Neural cell (in vitro differentiated cells): Measurements from ENCODE around the gene ZBTB14. TPM values are rescaled to one million over a fixed set of nuclear protein-coding genes. Genes with fewer than 3 reads are reported as not detected.

Source experiments
- H2AFZ ChIP-seq: fragments of 200-600, 300-800 bp; sonication (generic), shearing (Covaris generic); 2 replicates; pipeline ENCODE4 v1.6.0; 2014; ENCODE audit warnings: low read depth, mild to moderate bottlenecking, antibody characterized with exemption, low read length, moderate library complexity
- H3F3A ChIP-seq: fragments of 200-600 bp; shearing (Covaris generic); 2 replicates; pipeline ENCODE4 v1.6.1; 2016; ENCODE audit warnings: mild to moderate bottlenecking, moderate library complexity, mixed read lengths, antibody characterized with exemption, low read length; ENCODE audit not compliant: insufficient read depth, poor library complexity, severe bottlenecking
- H3K27ac ChIP-seq: fragments of 200-600, 300-800 bp; sonication (generic), shearing (Covaris generic); 2 replicates; pipeline ENCODE4 v1.5.1; 2014; ENCODE audit warnings: mild to moderate bottlenecking, low read length, moderate library complexity
- H3K27me3 ChIP-seq: fragments of 300-800, 200-600 bp; sonication (generic), shearing (Covaris generic); 2 replicates; pipeline ENCODE4 v1.6.0; 2014; ENCODE audit warnings: mild to moderate bottlenecking, low read depth, low read length, moderate library complexity; ENCODE audit not compliant: insufficient read depth
- H3K36me3 ChIP-seq: fragments of 300-800, 200-600 bp; sonication (generic), shearing (Covaris generic); 2 replicates; pipeline ENCODE4 v1.5.1; 2014; ENCODE audit warnings: mild to moderate bottlenecking, antibody characterized with exemption, low read length, moderate library complexity; ENCODE audit not compliant: insufficient read depth
- H3K4me2 ChIP-seq: fragments of 300-800, 200-600 bp; sonication (generic), shearing (Covaris generic); 2 replicates; pipeline ENCODE4 v1.6.0; 2014; ENCODE audit warnings: mild to moderate bottlenecking, low read length
- H3K4me3 ChIP-seq: fragments of 300-800, 200-600 bp; sonication (generic), shearing (Covaris generic); 2 replicates; pipeline ENCODE4 v1.5.1; 2014; ENCODE audit warnings: mild to moderate bottlenecking, low read length, moderate library complexity
- H3K79me2 ChIP-seq: fragments of 200-600 bp; shearing (Covaris generic); replicated peaks from 2 replicates; pipeline ENCODE4 v1.6.0; 2014; ENCODE audit warnings: mild to moderate bottlenecking, low read length, moderate library complexity; ENCODE audit not compliant: insufficient read depth
- H3K9ac ChIP-seq: fragments of 300-800, 200-600 bp; sonication (generic), shearing (Covaris generic); 2 replicates; pipeline ENCODE4 v1.6.1; 2016; ENCODE audit warnings: mild to moderate bottlenecking, low read length, mixed read lengths
- H3K9me2 ChIP-seq: fragments of 200-600 bp; shearing (Covaris generic); 2 replicates; pipeline ENCODE4 v1.6.1; 2016; ENCODE audit warnings: mild to moderate bottlenecking, low read length, mixed read lengths; ENCODE audit not compliant: insufficient read depth
- H3K9me3 ChIP-seq: fragments of 200-600, 300-800 bp; sonication (generic), shearing (Covaris generic); 2 replicates; pipeline ENCODE4 v1.6.1; 2016; ENCODE audit warnings: mild to moderate bottlenecking, mixed run types, low read length, moderate library complexity, mixed read lengths
- H4K20me1 ChIP-seq: fragments of 200-600 bp; shearing (Covaris generic); 2 replicates; pipeline ENCODE4 v1.6.1; 2016; ENCODE audit warnings: mild to moderate bottlenecking, mixed run types; ENCODE audit not compliant: insufficient read depth
- EP300 ChIP-seq: fragments of 450-650 bp; conservative IDR thresholded peaks from 2 replicates; pipeline ENCODE4 v1.6.1; 2014; ENCODE audit warnings: antibody characterized with exemption, mild to moderate bottlenecking, moderate library complexity; ENCODE audit not compliant: poor library complexity, severe bottlenecking
- EZH2 ChIP-seq: fragments of 200-600, 300-800 bp; shearing (Covaris generic), sonication (generic); IDR thresholded peaks from 2 replicates; pipeline ENCODE4 v1.6.1; 2014; ENCODE audit warnings: antibody characterized with exemption, low read length, borderline replicate concordance, mild to moderate bottlenecking; ENCODE audit not compliant: insufficient read depth, poor library complexity, severe bottlenecking
- MXI1 ChIP-seq: fragments of 450-650 bp; conservative IDR thresholded peaks from 2 replicates; pipeline ENCODE4 v1.6.1; 2014; ENCODE audit warnings: antibody characterized with exemption, mild to moderate bottlenecking; ENCODE audit not compliant: poor library complexity, severe bottlenecking
- POLR2AphosphoS5 ChIP-seq: IDR thresholded peaks from 2 replicates; pipeline ENCODE4 v1.6.1; 2012
- RAD21 ChIP-seq: fragments of 450-650 bp; conservative IDR thresholded peaks from 2 replicates; pipeline ENCODE4 v1.6.1; 2014; ENCODE audit warnings: antibody characterized with exemption, mild to moderate bottlenecking, moderate library complexity
- SMC3 ChIP-seq: fragments of 450-650 bp; conservative IDR thresholded peaks from 2 replicates; pipeline ENCODE4 v1.6.1; 2014; ENCODE audit warnings: antibody characterized with exemption, mild to moderate bottlenecking, moderate library complexity; ENCODE audit not compliant: poor library complexity
- TAF1 ChIP-seq: IDR thresholded peaks from 2 replicates; pipeline ENCODE4 v1.6.1; 2012; ENCODE audit warnings: low read depth
- polyA plus RNA-seq: library from polyadenylated mRNA; depleted of rRNA; stranded (reverse); fragments of >200 nt; gene quantifications from 2 replicates; pipeline ENCODE4 v1.2.3, GENCODE V29; 2014
- TF ChIP-seq, protein P1 (sequence below): fragments of 450-650 bp; IDR thresholded peaks from 2 replicates; pipeline ENCODE4 v1.5.1; 2014; ENCODE audit warnings: antibody characterized with exemption, mild to moderate bottlenecking, moderate library complexity; ENCODE audit not compliant: poor library complexity, severe bottlenecking
- TF ChIP-seq, protein P2 (sequence below): IDR thresholded peaks from 2 replicates; pipeline ENCODE4 v1.6.1; 2012; ENCODE audit warnings: borderline replicate concordance

Gene ZBTB14
- polyA plus RNA-seq, 1 donor from 2014 or later: 33.5 TPM

DNA sequence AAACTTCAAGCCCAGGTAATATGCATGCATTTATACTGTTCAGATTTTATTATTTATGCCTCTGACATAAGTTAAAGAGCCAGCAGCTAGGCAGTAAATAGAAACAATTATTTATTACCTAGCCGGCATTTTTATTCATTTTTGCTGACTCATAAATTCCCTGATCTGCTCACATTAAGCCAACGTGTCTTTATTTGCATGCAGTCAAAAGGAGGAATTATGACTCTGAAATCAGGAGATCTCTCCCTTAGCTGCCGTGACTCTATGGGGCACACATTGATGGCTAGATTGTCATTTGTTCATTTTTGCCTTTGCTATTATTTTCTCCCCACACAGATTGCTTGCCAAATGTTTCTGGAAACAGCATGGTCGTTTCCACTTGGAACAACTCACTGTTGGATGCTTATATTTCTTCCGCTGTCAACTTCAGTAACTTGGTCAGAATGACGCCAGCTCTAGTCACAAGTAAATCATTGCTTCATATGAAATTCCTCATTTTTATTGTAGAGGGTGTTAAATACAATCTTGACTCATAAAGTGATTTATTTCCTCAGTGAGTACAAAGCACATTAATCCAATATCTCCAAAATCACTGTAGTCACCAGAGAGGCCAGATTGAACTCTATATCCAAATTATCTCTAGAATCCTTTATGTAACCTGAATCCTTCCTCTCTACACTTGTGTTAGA lies 15.9 kb upstream of the ZBTB14 start:
- Histone ChIP-seq H3K4me2 (no peak overlapping the region), H3K27me3 (no peaks in the 10 kb centered on the region), H3K4me3 (no peak overlapping the region), H3F3A (no peaks in the 10 kb centered on the region), H4K20me1 (no peaks in the 10 kb centered on the region), H3K9me2 (no peaks in the 10 kb centered on the region), H3K9ac (no peak overlapping the region), H3K36me3 (no peaks in the 10 kb centered on the region), H2AFZ (no peak overlapping the region), H3K27ac (no peak overlapping the region), H3K9me3 (no peaks in the 10 kb centered on the region), H3K79me2 (no peaks in the 10 kb centered on the region)
- TF ChIP-seq, protein P1, sequence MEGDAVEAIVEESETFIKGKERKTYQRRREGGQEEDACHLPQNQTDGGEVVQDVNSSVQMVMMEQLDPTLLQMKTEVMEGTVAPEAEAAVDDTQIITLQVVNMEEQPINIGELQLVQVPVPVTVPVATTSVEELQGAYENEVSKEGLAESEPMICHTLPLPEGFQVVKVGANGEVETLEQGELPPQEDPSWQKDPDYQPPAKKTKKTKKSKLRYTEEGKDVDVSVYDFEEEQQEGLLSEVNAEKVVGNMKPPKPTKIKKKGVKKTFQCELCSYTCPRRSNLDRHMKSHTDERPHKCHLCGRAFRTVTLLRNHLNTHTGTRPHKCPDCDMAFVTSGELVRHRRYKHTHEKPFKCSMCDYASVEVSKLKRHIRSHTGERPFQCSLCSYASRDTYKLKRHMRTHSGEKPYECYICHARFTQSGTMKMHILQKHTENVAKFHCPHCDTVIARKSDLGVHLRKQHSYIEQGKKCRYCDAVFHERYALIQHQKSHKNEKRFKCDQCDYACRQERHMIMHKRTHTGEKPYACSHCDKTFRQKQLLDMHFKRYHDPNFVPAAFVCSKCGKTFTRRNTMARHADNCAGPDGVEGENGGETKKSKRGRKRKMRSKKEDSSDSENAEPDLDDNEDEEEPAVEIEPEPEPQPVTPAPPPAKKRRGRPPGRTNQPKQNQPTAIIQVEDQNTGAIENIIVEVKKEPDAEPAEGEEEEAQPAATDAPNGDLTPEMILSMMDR: no peak
- TF ChIP-seq, protein P2, sequence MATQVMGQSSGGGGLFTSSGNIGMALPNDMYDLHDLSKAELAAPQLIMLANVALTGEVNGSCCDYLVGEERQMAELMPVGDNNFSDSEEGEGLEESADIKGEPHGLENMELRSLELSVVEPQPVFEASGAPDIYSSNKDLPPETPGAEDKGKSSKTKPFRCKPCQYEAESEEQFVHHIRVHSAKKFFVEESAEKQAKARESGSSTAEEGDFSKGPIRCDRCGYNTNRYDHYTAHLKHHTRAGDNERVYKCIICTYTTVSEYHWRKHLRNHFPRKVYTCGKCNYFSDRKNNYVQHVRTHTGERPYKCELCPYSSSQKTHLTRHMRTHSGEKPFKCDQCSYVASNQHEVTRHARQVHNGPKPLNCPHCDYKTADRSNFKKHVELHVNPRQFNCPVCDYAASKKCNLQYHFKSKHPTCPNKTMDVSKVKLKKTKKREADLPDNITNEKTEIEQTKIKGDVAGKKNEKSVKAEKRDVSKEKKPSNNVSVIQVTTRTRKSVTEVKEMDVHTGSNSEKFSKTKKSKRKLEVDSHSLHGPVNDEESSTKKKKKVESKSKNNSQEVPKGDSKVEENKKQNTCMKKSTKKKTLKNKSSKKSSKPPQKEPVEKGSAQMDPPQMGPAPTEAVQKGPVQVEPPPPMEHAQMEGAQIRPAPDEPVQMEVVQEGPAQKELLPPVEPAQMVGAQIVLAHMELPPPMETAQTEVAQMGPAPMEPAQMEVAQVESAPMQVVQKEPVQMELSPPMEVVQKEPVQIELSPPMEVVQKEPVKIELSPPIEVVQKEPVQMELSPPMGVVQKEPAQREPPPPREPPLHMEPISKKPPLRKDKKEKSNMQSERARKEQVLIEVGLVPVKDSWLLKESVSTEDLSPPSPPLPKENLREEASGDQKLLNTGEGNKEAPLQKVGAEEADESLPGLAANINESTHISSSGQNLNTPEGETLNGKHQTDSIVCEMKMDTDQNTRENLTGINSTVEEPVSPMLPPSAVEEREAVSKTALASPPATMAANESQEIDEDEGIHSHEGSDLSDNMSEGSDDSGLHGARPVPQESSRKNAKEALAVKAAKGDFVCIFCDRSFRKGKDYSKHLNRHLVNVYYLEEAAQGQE: no peak
- no peak for TF ChIP-seq SMC3
- no peak for TF ChIP-seq EZH2
- TF ChIP-seq RAD21: no peak
- no peak for TF ChIP-seq TAF1
- no peak for TF ChIP-seq EP300
- no peak for TF ChIP-seq MXI1
- TF ChIP-seq POLR2AphosphoS5: no peak

DNA sequence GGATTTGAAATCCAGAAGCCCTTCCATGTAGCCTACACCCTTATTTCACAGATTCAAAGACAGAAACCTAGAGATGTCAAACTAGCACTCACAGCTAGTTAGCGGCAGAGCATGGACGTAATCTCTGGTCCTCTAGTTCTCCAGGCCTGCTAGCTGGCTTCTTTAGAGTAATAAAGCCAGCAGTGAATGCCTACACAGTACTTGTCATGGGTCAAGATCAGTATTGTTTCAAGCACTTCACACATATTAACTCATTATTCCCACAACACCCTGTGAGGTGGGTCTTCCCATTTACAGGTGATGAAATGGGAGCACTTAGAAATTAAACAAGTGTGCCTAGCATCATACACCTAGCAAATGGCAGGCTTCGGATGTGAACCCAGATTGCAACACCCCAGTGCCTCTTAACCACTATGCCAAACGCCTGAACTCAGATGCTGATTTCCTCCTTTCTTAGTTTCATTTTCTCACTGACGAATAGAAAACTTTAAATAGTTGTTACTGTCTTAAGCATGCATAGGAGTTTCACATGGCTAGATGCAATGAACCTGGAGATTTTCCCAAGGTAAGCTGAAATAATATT lies 14.5 kb upstream of the ZBTB14 start:
- no peaks in the 10 kb centered on the region for H3K9me2 ChIP-seq
- H3K9me3 ChIP-seq: no peaks in the 10 kb centered on the region
- TF ChIP-seq EP300 (no peak), RAD21 (no peak), SMC3 (no peak), POLR2AphosphoS5 (no peak), MXI1 (no peak), EZH2 (no peak), TAF1 (no peak)
- TF ChIP-seq, protein P2: no peak
- TF ChIP-seq, protein P1: no peak
- no peak overlapping the region for H3K27ac ChIP-seq
- no peak overlapping the region for H2AFZ ChIP-seq
- no peak overlapping the region for H3K9ac ChIP-seq
- no peak overlapping the region for H3K4me3 ChIP-seq
- no peak overlapping the region for H3K4me2 ChIP-seq
- no peaks in the 10 kb centered on the region for H3K27me3 ChIP-seq
- no peaks in the 10 kb centered on the region for H4K20me1 ChIP-seq
- no peaks in the 10 kb centered on the region for H3K79me2 ChIP-seq
- H3K36me3 ChIP-seq: no peaks in the 10 kb centered on the region
- no peaks in the 10 kb centered on the region for H3F3A ChIP-seq
